Glomerular endothelial cell (primary cell): ENCODE measurements around the gene ANKRD12. TPM values are rescaled to one million over a fixed set of nuclear protein-coding genes. Genes with fewer than 3 reads are reported as not detected.

ENCODE experiments used
- DNase-seq: peaks from one replicate; pipeline ENCODE4 v3.0.0-alpha.2; 2011; ENCODE audit warnings: low read depth, low spot score; ENCODE audit errors: extremely low read depth
- total RNA-seq: library from RNA; depleted of rRNA; stranded (reverse); fragments of >200 nt; gene quantifications from 2 replicates; pipeline ENCODE4 v1.2.3, GENCODE V29; 2015

Gene ANKRD12
- total RNA-seq, 1 donor from 2014 or later: 16.3 TPM

DNA sequence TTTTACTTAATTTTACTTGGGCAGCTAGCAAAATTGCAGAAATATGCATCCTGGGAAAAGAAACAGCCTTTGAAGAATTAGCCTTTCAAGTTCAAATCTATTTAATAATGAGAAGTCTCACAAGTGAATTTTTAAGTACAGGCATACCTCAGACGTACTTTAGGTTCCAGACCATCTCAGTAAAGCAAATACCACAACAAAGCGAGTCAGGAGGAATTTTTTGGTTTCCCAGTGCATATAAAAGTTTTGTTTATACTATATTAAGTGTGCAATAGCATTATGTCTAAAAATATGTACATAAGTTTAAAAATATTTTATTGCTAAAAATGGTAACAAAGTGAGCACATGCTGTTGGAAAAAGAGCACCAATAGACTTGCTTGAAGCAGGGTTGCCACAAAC is 147.2 kb downstream of the ANKRD12 start:
- DNase-seq: no peak

DNA sequence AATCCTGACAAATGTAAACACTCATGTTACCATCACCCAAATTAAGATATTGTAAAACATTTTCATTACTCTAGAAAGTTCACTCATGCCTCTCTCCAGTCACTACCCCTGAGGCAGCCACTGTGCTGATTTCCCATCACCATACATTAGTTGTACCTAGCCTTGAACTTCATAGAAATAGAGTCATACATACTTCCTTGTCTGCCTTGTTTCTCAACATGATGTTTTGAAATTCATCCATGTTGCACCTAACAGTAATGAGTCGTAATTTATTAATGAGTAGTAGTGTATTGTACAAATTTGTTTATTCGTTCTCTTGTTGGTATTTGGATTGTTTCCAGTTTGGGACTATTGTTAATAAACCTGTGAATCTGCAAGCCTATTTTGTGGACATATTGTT is 149.0 kb downstream of the ANKRD12 start:
- no peak for DNase-seq

DNA sequence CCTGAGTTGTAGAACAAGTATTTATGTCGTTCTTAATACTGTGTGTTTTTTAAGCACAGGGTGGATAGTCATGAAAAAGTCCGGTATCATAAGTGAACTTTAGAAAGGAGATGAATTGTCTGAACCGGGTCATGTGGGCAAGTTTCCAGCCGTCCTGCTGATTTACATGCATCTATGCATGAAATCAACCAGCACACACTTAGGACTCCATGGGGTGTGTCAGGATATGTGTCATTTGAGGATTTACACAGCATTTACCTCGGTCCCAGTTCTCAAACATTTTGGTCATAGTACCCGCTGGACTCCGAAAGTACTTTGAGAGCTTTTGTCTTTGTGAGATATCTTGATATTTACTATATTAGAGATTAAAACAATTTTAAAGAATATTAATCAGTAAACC is 150.5 kb downstream of the ANKRD12 start:
- no peak for DNase-seq

DNA sequence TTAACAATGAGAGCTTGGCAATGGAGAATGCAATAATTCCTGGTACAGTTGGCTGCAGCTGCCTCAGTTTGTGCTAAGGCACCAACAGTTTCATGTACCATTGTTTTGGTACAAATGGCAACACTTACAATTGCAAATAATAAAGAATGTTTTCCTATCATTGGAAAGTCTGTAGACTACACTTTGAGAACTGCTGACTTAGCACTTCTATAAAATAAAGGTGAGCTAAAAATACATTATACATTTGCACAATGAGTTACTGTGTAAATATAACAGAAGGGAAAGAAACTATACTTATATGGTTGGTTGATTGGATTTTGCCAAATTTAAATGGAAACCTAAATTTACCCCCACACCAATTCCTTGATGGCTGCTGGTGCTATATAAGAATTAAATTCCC is 153.1 kb downstream of the ANKRD12 start:
- DNase-seq: no peak

DNA sequence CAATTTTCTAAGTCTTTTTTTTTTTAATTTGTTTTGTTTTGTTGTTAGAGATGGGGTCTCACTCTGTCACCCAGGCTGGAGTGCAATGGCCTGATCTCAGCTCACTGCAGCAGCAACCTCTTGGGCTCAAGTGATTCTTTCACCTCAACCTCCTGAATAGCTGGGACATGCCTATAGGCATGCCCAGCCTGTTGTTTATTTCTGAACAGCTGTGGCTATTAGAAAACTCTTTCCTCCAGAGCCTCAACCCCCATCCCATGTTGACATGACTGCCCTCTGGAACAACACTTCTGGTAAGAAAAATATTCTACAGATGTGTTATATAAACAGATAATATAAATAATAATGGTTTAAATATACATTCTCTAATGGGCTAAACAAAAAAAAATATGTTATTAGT is 153.6 kb downstream of the ANKRD12 start:
- no peak for DNase-seq

DNA sequence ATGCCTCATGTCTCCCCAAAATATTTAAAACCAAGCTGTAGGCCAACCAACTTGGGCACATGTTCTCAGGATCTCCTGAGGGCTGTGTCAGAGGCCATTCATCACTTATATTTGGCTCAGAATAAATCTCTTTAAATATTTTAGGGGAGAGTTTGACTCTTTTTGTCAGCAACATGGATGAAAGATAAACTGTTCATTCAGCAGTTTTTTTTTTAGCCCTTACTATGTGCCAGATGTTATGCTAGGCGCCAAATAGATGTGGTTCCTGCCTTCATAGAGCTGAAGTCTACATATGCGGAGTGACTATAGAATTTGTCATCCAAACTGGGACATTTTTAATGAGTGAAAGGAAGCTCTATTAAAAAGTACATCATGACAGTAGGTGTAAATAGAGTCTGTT is 155.5 kb downstream of the ANKRD12 start:
- DNase-seq: no peak

DNA sequence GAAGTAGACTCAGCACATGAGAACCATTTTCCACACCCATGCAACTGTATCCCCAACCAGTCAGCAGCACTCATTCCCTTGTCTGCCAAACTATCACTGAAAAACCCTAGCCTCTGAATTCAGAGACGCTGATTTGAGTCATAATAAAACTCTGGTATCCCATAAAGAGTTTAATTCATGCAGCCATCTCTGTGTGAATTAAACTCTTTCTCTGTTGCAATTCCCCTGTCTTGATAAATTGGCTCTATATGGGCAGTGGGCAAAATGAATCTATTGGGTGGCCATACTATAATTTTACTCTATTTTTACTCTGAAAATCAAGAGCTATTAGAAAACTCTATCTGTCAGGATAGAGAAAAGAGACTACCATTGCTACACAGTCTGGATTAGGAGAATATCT is 157.4 kb downstream of the ANKRD12 start:
- DNase-seq: no peak

DNA sequence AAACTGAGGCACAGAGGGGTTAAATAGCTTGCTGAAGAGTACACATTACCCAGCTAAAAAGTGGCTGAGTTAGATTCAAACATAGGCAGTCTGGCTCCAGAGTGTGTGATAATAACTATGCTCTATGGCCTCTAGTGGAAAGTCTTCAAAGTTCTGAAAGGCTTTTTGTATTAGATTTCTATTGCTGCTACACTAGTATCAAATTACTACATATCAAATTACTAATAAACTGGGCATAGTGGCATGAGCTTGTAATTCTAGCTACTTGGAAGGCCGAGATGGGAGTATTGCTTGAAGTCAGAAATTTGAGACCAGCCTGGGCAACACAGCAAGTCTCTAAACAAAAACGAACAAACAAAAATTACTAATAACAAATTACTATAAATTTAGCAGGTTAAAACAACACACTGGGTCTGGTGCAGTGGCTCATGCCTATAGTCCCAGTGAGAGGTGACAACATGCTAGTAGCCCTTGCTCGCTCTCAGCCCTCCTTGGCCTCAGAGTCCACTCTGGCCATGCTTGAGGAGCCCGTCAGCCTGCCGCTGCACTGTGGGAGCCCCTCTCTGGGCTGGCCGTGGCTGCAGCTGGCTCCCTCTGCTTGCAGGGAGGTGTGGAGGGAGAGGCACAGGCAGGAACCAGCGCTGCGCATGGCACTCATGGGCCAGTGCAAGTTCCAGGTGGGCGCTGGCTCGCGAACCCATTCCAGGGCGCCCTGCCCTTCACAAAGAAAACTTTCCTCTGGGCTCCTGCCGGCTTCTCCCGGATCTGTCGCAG is 159.8 kb downstream of the ANKRD12 start:
- no peak for DNase-seq

DNA sequence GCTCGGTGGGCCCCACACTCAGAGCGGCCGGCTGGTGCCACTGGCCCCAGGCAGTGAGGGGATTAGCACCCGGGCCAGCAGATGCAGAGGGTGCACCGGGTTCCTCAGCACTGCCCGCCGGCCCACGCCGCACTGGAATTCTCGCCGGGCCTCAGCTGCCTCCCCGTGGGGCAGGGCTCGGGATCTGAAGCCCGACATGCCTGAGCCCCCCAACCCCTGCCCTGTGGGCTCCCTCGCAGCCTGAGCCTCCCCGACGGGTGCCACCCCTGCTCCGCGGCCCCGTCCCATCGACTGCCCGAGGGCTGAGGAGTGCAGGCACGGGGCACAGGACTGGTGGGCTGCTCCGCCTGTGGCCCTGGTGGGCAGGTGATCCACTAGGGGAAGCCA is 160.4 kb downstream of the ANKRD12 start:
- DNase-seq: no peak

DNA sequence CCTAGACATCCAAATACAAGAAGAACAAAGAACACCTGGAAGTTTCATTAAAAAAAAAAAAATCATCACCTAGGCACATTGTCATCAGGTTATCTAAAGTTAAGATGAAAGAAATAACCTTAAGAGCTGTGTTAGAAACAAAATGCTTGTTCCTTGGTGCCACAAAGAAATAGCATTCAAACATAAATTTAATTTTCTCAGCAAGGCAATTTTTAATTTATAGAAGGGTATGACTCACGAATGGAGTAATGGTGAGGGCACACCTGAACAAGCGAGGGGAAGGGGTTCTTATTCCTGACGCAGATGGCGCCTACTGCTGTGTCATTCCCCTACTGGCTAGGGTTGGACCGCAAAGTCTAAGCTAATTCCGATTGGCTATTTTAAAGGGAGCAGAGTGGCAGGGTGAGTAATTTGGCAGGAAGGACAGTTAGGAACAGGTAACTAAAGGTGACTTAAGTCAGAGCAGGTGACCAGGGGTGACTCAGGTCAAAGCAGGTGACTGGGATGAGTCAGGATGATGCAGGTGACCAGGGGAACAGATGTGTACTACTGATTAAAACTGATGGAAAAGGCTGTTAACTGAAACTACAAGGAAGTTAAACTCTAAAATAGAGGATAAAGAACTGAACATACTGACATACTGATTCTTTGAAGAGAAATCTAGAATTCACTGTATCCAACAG is 167.9 kb downstream of the ANKRD12 start:
- no peak for DNase-seq

DNA sequence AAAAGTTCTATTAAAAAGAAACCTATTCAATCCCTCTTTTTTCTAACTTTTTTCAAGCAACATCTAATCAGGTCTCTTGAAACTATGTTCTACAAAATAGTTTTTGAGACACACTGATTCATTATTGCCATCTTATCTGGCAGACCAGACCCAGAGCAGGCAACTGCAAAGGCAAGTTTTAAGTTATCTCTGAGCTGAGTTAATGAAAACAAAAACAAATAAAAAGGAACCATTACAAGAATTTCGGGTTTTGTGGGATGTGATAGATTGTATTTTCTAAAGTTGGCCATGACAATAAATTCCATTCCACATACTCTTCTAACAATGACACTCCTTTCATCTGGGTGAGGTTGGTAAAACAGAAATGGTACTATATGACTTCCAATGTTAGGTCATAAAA is 182.8 kb downstream of the ANKRD12 start:
- DNase-seq: no peak

DNA sequence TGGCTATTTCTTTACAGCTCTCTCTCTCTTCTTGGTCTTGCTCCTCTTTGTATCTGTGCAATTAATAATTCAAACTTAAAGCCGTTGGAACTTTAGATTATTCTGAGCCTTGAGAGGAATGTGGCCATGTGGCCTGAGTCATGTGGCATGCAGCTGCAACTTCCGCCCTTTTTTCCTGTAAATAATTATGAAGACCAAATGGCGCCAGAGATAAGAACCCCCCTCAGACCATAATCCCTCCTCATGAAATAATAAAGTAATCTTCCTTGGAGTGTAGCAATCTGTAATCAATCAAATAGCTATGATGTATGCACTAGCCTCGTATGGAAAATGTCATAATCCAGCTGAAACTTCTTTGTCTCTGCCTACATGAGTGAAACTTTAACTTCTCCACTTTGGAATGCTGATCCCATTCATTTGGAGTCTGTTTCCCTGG is 184.5 kb downstream of the ANKRD12 start:
- DNase-seq: peak; percentile 70

DNA sequence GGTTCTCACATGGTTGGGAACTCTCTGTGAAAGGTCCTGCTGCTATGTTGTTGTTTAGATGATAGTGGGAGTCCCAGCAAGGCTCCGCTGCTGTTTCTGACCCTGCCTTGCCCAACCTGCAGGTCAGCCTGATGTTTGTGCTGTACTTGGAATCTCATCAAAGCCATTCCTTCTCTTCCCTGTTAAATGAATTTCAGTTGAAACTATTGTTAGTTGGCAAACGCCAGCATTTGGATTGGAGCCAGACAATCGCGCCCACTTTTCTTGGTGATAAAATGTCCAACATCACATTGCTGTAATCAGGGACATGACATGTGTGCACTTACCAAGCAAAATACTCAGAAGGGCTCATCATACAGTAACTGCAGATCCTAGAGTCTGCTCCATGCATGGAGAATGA is 185.2 kb downstream of the ANKRD12 start:
- DNase-seq: no peak

DNA sequence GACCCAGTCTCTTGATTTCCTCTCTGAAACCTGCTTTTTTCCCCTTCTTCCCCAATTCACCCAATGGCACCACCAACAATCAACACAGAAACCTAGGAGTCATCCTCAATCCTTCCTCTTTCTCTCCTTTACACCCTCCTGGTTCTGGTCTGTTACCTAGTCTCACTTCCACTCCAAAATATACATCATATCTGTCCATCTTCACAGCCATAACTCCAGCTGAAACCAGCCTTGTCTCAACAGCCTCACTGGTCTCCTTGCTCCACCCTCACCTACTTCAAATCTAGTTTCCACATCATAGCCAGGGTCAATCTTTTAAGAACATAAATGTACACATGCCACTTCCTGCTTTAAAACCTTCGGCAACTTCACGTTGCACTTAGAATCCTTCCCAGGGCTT is 186.2 kb downstream of the ANKRD12 start:
- DNase-seq: no peak

DNA sequence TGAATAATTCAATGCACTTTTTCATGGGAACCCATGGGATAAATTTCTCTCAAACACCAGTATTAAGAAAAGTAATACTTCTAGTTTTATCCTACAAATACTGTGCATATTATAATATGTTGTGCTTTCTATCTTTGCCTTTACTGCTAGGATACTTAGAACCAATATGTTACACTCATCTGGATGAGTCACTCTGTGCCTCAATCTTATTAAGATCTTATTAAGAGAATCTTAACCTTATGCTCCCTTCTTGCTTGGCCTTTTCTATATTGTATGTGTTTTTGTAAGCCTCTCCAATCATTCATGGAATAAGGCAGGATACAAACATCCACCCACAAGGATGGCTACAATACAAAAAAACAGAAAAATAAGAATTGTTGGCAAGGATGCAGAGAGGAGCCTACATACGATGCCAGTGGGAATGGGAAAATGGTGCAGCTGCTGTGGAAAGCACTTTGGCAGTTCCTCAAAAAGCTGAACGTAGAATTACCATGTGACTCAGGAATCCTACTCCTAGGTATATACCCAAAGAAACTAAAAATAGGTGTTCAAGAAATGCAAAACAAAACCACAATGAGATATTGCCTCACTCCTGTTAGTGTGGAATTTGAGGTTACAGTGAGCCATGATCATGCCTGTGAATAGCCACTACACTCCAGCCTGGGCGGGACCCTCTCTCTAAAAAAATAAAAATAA is 187.3 kb downstream of the ANKRD12 start:
- no peak for DNase-seq

DNA sequence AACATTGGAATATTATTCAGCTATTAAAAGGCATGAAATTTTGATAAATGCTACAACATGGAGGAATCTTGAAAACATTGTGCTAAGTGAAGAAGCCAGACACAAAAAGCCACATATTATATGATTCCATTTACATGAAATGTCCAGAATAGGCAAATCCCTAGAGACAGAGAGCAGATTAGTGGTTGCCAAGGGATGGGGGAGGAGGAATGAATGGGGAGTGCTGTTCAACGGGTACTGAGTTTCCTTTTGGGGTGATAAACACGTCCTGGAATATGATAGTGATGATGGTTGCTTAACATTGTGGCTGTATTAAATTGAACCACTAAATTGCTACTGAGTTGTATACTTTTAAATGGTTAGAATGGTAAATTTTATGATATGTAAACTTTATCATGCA is 189.1 kb downstream of the ANKRD12 start:
- no peak for DNase-seq

DNA sequence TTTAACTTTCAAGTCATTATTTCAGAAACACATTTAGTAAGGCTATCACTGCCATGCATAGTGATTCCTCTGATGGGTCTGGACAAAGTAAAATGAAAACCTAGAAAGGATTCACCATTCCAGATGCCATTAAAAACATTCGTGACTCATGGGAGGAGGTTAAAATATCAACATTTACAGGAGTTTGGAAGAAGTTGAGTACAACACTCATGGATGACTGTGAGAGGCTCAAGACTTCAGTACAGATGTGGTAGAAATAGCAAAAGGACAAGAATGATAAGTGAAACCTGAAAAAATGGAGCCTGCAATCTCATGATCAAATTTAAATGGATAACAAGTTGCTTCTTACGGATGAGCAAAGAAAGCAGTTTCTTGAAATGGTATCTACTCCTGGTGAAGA is 192.2 kb downstream of the ANKRD12 start:
- no peak for DNase-seq

DNA sequence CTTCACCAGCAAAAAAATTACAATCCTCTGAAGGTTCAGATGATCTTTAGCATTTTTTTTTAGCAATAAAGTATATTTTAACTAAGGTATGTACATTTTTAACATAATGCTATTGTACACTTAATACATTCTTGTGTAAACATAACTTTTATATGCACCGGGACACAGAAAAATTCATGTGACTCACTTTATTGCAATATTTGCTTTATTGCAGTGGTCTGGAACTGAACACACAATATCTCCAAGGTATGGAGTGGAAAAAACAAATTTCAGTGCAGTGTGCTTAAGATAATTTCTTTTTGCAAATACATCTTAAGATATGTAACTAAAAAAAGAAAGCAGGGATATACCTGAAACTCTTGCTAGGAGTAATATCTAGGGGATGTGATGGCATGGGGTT is 192.9 kb downstream of the ANKRD12 start:
- no peak for DNase-seq

DNA sequence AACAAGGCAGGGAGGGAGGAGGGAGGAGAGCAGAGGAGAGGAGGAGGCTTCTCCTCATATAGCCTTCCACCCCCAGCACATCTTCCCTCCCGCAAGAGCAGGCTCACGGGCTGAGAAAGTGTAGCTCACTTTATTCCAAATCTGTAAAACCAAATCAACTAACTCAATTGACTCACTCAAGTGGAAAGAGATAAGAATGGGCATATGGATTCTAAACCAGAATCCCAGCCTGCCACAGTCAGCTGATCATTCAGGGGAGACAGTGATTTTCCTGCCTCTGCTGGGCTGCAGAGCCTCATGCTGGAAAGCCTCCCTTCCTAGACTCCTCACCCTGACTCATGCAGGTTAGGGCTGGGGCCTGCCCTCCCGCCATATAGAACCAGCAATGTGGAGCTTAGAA is 193.8 kb downstream of the ANKRD12 start:
- DNase-seq: no peak

DNA sequence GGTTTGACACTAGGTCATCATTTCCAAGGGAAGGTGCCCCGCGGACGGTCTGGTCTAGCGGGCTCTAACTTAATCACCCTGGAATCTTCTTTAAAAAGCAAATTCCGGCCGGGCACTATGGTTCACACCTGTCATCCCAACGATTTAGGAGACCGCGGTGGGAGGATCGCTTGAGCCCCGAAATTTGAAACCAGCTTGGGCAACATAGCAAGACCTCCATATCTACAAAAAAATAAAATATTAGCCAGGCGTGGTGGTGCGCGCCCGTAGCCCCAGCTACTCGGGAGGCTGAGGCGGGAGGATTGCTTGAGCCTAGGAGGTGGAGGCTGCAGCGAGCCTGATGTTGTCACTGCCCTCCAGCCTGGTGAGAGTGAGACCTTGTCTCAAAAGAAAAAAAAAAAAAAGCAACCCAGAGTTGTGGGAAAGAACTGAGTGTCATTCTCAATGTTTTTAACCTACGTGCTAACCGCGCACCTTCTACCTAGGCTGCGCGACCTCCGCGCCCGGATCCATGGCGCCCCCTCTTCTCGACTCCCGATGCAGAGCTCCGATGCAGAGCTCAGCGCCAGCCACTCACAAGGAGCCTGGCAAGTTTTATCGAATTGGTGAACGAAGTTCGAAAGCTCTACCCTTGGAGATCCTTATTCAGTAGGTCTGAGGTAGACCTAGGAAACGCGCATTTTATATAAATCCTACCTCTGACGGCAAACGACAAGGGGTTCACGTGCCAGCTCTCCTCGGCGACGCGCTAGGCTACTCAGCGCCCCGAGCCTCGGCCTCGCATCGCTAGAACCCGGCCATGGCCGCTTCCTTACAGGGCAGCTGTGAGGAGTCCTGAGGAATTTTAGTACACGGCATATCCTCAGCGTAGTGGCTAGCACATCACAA is 197.1 kb downstream of the ANKRD12 start:
- no peak for DNase-seq
